Measurements from ENCODE around the gene KCNA10.

DNA sequence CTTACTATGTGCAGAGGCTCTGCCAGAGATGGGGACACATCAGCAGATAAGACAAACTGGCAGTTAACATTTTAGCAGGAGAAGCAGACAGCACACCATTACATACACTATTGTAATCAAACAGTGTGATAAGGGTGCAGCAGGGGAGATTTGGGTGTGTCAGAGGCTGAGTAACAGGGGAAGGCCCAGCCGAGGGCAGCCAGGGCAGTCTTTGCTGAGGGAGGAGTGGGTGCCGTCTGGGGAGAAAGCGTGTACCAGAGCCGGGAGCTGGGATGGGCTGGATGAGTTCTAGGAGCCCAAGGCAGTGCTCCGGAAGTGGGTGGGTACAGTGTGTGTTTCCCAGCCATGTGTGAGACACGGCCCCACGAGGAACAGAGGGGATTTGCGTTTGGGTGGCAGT, 31.2 kb downstream of the KCNA10 start:
- TF ChIP-seq, protein P1, sequence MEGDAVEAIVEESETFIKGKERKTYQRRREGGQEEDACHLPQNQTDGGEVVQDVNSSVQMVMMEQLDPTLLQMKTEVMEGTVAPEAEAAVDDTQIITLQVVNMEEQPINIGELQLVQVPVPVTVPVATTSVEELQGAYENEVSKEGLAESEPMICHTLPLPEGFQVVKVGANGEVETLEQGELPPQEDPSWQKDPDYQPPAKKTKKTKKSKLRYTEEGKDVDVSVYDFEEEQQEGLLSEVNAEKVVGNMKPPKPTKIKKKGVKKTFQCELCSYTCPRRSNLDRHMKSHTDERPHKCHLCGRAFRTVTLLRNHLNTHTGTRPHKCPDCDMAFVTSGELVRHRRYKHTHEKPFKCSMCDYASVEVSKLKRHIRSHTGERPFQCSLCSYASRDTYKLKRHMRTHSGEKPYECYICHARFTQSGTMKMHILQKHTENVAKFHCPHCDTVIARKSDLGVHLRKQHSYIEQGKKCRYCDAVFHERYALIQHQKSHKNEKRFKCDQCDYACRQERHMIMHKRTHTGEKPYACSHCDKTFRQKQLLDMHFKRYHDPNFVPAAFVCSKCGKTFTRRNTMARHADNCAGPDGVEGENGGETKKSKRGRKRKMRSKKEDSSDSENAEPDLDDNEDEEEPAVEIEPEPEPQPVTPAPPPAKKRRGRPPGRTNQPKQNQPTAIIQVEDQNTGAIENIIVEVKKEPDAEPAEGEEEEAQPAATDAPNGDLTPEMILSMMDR (IDR thresholded peaks at IDR 0.05; ENCODE audit: low read depth, low read length, poor library complexity, severe bottlenecking), result no peak
- no peak for TF ChIP-seq EZH2phosphoT487 (IDR thresholded peaks at IDR 0.05; ENCODE audit: borderline replicate concordance, low read length)

All from DOHH2 (cell line).